ENCODE measurements around the gene PRMT1. TPM values are rescaled to one million over a fixed set of nuclear protein-coding genes. Genes with fewer than 3 reads are reported as not detected.

Gene PRMT1
- total and polyA plus RNA-seq, 9 of the 15 experiments (the other 6 are each of a cell fraction or from before 2014, with no cell fraction given): 13.3 to 464 (median 326) TPM

GRCh38 chr19:49677901-49678674 lies 1.0 kb downstream of the PRMT1 start (continued):
- TF ChIP-seq ZNF280B (CRISPR knock-in tag; IDR thresholded peaks at IDR 0.05) (no peak), MTA3 (IDR thresholded peaks at IDR 0.05; ENCODE audit: borderline replicate concordance) (no peak), MAZ (CRISPR knock-in tag; conservative IDR thresholded peaks at IDR 0.05 in 1 of 2, IDR thresholded peaks at IDR 0.05 in 1 of 2) (no peak), OTX1 (CRISPR knock-in tag; IDR thresholded peaks at IDR 0.05) (no peak), NFE2L1 (tag; IDR thresholded peaks at IDR 0.05; ENCODE audit: borderline replicate concordance, low read depth) (no peak), POLR3G (IDR thresholded peaks at IDR 0.05; ENCODE audit: extremely low read depth, insufficient read length, insufficient replicate concordance) (no peak), ZNF707 (CRISPR knock-in tag; conservative IDR thresholded peaks at IDR 0.05) (no peak), PATZ1 (CRISPR knock-in tag; IDR thresholded peaks at IDR 0.05; ENCODE audit: borderline replicate concordance) (no peak), DEAF1 (CRISPR knock-in tag; IDR thresholded peaks at IDR 0.05) (peak; percentile 61; the same call in 1 of the 2 replicates), POLR2G (IDR thresholded peaks at IDR 0.05; ENCODE audit: low read depth, low read length) (no peak), ZNF224 (CRISPR knock-in tag; IDR thresholded peaks at IDR 0.05) (0 out of 2 replicates have a peak, but pooled peaks have one; percentile 48), NR2C1 (IDR thresholded peaks at IDR 0.05) (peak; percentile 36; the same call in 1 of the 2 replicates), NR2C1 (tag; IDR thresholded peaks at IDR 0.05) (peak; percentile 45), THRAP3 (IDR thresholded peaks at IDR 0.05; ENCODE audit: borderline replicate concordance) (no peak), NCOA2 (IDR thresholded peaks at IDR 0.05; ENCODE audit: partially characterized antibody in 2 of 2) (no peak), DMBX1 (CRISPR knock-in tag; IDR thresholded peaks at IDR 0.05; ENCODE audit: borderline replicate concordance) (no peak), ZNF695 (CRISPR knock-in tag; IDR thresholded peaks at IDR 0.05) (no peak), CSDE1 (IDR thresholded peaks at IDR 0.05) (no peak), MXI1 (IDR thresholded peaks at IDR 0.05; ENCODE audit: low read depth, low read length) (no peak), HDAC6 (IDR thresholded peaks at IDR 0.05; ENCODE audit: low read depth, low read length) (no peak)
